Prostate gland (tissue), 2 donors: ENCODE measurements around the gene ITGA1. TPM values are rescaled to one million over a fixed set of nuclear protein-coding genes. Genes with fewer than 3 reads are reported as not detected.

Source experiments
- DNase-seq: peaks from one replicate; pipeline ENCODE4 v3.0.0-alpha.2; 2019; ENCODE audit warnings: low spot score
- H3K27ac ChIP-seq, 2 donors: fragments of 200-600 bp; sonication (generic); 2 replicates each; pipeline ENCODE4 v1.5.1; 2017 to 2019
- H3K27me3 ChIP-seq: fragments of 200-600 bp; sonication (generic); replicated peaks from 2 replicates; pipeline ENCODE4 v1.5.1; 2019; ENCODE audit not compliant: insufficient read depth
- H3K36me3 ChIP-seq, 2 donors: fragments of 200-600 bp; sonication (generic); 1 replicate in 1 of 2; 2 replicates in 1 of 2; pipeline versions ENCODE4 v1.5.1 to v1.8.1; 2017 to 2019
- H3K4me1 ChIP-seq: fragments of 200-600 bp; sonication (generic); replicated peaks from 2 replicates; pipeline ENCODE4 v1.5.1; 2019
- H3K4me3 ChIP-seq, 2 donors: fragments of 200-600 bp; sonication (generic); 2 replicates each; pipeline ENCODE4 v1.5.1; 2017 to 2019
- H3K9me3 ChIP-seq: fragments of 200-600 bp; sonication (generic); 2 replicates; pipeline ENCODE4 v1.5.1; 2017
- CTCF ChIP-seq, 4 experiments: fragments of 200-600 bp in 2 of 4; fragments of 450-650 bp in 2 of 4; sonication (generic) in 2 of 4; IDR thresholded peaks; 1 replicate in 3 of 4; 2 replicates in 1 of 4; pipeline ENCODE4 v1.5.1; 2016 to 2019; ENCODE audit warnings: antibody characterized with exemption in 4 of 4, mild to moderate bottlenecking in 2 of 4, moderate library complexity in 2 of 4
- POLR2A ChIP-seq: fragments of 450-650 bp; IDR thresholded peaks from one replicate; pipeline ENCODE4 v1.6.1; 2016; ENCODE audit warnings: antibody characterized with exemption, mild to moderate bottlenecking
- POLR2AphosphoS5 ChIP-seq: sonication (generic); formaldehyde crosslinking; IDR thresholded peaks from one replicate; pipeline ENCODE4 v1.6.1; 2017; ENCODE audit warnings: antibody characterized with exemption
- WGBS: methylation state at CpG from one replicate; pipeline ENCODE4 v1.1.5; 2018; 5-methylcytosine and 5-hydroxymethylcytosine counted together
- intact Hi-C: fragments of 100-400 bp; cut with DNase I; formaldehyde crosslinking; loops from one replicate; pipeline ENCODE4 v1.14.2; 2022
- total RNA-seq, 2 donors: library from RNA; depleted of rRNA; stranded (reverse); fragments of >200 nt; gene quantifications; one replicate each; pipeline ENCODE4 v1.1.0, GENCODE V29; 2016

ITGA1 gene
- total RNA-seq, 2 donors from 2014 or later = 43.7 to 78.3 TPM

GRCh38 chr5:52895572-52896413, 108.1 kb downstream of the ITGA1 start:
- Histone ChIP-seq H3K9me3 (no peaks in the 10 kb centered on the region), H3K27me3 (no peaks in the 10 kb centered on the region), H3K27ac (peak overlapping the region; percentile 15 to 34), H3K36me3 (no peaks in the 10 kb centered on the region), H3K4me1 (peaks cover 4% of the 10 kb centered on the region), H3K4me3 (no peak overlapping the region)
- no peak for TF ChIP-seq CTCF (IDR thresholded peaks at IDR 0.05)
- 67% methylated on average over 5 of the region's 5 CpGs for WGBS
- no peak for DNase-seq
- intact Hi-C loops = no loop called here

GRCh38 chr5:52896534-52897237, 109.0 kb downstream of the ITGA1 start:
- no peak for TF ChIP-seq CTCF (IDR thresholded peaks at IDR 0.05)
- TF ChIP-seq POLR2A = no peak
- no peak for TF ChIP-seq POLR2AphosphoS5
- Histone ChIP-seq H3K36me3 (no peaks in the 10 kb centered on the region), H3K4me3 (no peak overlapping the region), H3K27me3 (no peaks in the 10 kb centered on the region), H3K27ac (peak overlapping the region in 1 of 2 donors; percentile 2), H3K9me3 (no peaks in the 10 kb centered on the region), H3K4me1 (peaks cover 4% of the 10 kb centered on the region)
- DNase-seq = no peak
- 72% methylated on average over 2 of the region's 2 CpGs for WGBS
- intact Hi-C loops = no loop called here

- Histone ChIP-seq H3K9me3 (no peaks in the 10 kb centered on the region), H3K4me1 (peaks cover 3% of the 10 kb centered on the region), H3K36me3 (no peaks in the 10 kb centered on the region), H3K4me3 (no peak overlapping the region), H3K27ac (no peak overlapping the region), H3K27me3 (no peaks in the 10 kb centered on the region)
- no peak for DNase-seq
- TF ChIP-seq POLR2A = no peak
- TF ChIP-seq POLR2AphosphoS5 = no peak
- TF ChIP-seq CTCF (IDR thresholded peaks at IDR 0.05) = no peak
- intact Hi-C loops = no loop called here
Measured at GRCh38 chr5:52897238-52897614, 109.5 kb downstream of the ITGA1 start.

GRCh38 chr5:52898961-52899680, 111.4 kb downstream of the ITGA1 start:
- WGBS = 44% methylated on average over 5 of the region's 5 CpGs
- no peaks in the 10 kb centered on the region for H3K4me1 ChIP-seq
- H3K27ac ChIP-seq = no peak overlapping the region
- no peaks in the 10 kb centered on the region for H3K36me3 ChIP-seq
- intact Hi-C loops = no loop called here
- TF ChIP-seq CTCF (IDR thresholded peaks at IDR 0.05) = no peak
- no peak for TF ChIP-seq POLR2A
- TF ChIP-seq POLR2AphosphoS5 = no peak
- no peak overlapping the region for H3K4me3 ChIP-seq
- DNase-seq = no peak
- H3K9me3 ChIP-seq = no peaks in the 10 kb centered on the region
- no peaks in the 10 kb centered on the region for H3K27me3 ChIP-seq
